Measurements from ENCODE around the gene WT1.
A peak's percentile ranks its signal among the peaks of the same experiment; 100 is the strongest.
"Not testable (repeated sequence)": the region's sequence is repeated elsewhere in the genome, so short reads cannot be mapped to it uniquely, and the experiment has no call there.

The WT1 gene

DNA sequence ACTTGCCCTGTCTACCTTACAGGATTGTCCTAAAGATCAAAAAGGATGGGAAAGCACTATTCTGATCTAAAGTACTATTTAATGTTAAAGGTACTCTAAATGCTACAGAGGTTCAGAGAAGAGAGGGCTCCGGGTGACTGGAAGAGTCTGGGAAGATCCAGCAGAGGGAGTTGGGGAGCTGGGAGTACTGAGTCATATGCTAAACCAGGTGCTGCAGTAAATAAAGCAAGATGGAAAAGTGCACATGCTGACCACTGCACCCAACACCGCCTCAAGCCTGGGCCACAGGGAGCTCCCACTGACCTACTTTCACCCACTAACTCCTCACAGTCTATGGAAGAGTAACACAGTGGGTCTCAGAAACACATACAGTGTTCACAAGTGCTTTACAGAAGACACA lies 49.3 kb downstream of the WT1 start:
- DNase-seq, result no peak

DNA sequence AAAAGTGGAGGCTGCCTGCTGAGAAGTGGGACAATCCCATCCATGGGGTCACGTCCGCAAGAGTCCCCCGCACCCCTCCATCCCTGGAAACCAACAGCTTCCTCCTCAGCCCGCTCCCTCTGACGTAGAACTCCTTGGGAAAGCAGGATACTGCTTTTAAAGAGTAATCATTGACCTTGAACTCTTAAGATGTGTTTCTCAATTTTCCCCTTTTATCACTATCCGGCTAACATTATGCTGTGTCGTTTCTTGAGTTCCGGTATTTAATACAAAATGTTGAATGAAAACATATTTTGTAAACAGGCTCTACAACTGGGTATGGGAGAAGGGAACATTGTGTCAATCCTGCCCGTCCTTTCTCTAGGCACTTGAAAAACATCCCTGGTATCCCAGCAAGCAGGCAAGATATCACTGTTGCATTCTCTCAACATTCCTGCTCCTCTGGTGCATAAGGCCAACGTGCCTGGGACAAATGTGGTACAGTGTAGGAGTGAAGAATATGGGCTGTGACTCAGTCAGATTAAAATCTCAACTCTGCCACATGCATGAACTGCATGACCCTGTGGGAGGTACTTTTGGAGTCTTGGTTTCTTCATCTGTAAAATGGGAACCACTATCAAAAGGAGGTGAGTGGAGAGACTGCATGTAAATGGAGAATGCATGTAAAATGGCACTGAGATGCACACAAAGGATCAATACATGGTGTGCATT lies 52.8 kb downstream of the WT1 start:
- DNase-seq, result no peak

DNA sequence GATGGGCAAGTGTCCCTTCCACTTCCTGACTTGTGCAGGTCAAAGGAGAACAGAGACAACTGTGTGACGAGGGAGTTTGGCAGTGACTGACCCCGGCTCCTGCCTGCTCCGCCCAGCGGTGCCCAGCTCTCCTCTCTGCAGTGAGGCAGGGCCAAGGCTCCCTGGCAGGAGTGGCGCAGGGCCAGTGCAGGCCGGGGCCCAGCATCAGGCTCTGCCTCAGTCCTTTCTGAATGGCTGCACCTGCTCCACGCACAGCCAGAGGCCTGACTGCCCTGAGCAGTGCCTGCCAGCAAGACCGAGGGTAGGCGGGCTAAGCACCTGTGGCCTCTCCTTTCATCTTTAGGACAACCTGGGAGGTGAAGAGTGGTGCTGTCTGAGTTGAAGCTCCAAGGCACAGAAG lies 54.2 kb downstream of the WT1 start:
- no peak for DNase-seq

DNA sequence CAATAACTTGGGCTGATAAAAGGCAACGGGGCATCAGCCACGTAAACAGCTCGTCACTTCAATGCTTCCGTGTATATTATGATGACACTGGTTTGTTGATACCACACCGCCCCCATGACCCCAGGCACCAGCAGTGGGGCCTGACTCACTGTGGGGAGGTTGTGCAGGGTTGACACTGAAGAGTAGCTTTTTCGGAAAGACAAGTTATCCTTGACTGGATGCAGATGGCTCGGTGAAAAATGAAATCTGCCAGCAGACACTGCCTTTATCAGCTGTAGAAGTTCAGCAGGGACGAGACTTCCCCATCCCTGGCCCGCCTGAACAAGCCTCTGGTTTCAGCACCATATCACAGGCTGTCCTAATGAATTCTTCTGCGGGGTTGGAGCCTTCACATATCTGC lies 55.6 kb downstream of the WT1 start:
- DNase-seq, result no peak

DNA sequence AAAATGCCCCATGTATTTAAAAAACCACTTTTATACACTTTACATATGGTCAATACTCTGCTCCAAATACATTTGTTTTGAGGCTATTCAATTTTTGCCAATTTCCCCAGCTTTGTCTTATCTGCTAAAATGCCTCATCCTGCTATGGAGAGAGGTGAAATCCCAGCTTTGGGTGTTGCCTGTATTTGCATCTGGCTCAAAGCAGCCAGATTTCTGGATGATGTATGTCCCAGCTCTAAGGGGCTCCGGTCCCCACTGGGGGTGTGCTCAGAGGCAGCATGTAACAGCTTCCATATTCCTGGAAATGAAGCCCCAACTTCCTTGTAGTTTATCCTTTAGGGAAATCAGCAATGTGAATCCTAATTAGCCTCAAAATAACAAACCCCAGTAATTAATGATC lies 59.5 kb downstream of the WT1 start:
- DNase-seq, result no peak

DNA sequence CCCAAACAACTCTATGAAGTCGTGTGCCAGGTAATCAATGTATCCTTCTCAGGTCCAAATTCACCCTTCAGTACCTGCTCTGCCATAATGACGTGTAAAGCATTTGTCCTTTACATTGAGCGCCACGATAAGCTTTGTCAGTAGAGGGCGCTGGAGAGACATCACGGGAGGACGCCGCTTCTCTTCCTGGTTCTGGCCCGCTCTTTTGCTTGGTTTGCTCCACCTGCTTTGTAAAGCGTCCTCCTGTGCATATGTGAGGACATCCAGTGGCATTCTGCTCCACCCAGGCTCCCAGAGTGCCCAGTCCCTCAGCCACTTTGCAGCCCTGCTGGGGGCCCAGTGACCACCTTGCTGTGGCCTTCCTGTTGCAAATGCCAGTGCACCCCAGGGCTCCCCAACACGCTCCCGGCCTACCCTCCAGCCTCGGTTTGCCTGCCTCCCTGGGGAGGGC lies 61.1 kb downstream of the WT1 start:
- DNase-seq, result peak; percentile 12

DNA sequence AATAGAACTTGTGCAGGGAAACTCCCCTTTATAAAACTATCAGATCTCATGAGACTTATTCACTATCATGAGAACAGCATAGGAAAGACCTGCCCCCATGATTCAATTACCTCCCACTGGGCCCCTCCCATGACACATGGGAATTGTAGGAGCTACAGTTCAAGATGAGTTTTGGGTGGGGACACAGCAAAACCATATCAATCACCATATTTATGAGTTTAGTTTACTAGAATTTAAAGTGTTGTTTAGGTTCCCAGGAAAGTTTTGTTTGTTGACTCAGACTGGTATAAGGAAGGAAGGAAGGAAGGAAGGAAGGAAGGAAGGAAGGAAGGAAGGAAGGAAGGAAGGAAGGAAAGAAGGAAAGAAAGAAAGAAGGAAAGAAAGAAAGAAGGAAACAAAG lies 65.4 kb downstream of the WT1 start:
- DNase-seq, result not testable (repeated sequence)

DNA sequence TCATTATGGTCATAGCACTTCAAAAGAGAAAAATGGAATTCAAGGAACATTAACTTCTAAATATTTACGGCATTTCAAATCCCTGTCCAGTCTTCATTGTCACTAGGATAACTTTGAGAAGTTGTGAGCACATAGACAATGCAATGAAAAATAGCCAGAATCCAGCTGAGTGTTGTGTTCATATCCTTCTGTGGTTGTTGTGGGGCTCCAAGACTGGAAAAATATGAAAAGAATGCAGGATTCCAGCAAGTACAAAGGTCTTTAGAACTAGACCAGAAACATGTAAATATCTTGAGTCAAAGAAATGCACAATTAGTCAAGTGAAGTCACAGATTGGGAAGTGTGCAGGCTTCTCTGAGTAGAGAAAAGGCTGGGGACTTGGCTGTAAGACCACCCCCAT lies 68.7 kb downstream of the WT1 start:
- no peak for DNase-seq

DNA sequence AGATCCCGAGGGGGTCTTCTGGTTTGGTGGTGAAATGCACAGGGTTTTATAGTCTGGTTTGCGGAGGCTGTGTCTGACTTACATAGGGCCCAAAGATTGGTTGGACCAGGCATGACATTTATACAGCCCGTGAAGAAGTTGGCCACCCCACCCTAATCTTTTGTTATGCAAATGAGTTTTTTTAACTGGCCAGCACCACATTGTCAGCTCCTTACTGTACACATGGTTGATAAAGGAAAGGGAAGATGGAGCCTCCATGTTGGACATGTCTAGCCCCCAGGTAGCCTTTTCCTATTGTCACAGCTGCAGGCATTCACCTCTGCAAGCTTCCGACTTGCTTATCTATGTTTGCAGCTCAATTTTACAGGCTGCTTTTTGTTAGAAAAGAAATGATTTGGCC lies 70.1 kb downstream of the WT1 start:
- DNase-seq, result no peak

DNA sequence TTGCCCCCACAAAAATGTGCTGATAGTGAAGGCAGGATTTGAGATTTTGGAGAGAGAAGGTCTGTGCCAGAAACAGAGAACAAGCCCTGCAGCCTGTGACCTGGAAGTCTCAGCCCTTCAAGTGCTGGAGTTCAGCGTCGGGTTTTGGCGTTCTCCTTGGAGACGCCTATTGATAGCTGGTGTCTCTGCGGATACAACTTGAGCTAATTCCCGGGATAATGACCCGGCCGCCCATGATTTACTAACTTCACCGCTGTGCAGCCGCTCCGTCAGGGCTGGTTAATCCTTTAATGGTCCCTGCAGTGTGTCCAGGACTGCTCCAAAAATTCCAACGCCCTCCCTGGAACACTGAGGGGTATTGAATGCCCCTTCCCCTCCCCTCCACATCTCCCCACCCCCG lies 76.6 kb downstream of the WT1 start:
- no peak for DNase-seq

DNA sequence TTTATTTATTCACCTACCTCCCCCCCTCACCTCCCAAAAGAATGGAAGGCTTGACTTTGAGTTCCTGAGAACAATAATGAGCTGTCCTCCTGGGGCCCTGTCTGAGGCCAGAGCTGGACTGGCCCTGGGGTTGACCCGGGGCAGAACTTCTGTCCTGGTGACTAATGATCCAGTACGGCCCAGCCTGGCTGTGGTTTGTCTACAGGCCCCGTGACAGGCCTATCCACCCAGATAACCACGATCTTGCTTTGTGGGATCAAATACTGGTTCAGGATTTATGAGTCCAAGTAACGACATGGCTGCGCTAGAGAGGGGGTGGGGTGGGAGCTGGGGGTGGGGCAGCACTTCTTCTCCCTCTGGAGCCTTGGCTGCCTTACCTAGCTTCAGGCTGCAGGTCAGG lies 81.5 kb downstream of the WT1 start:
- DNase-seq, result no peak

DNA sequence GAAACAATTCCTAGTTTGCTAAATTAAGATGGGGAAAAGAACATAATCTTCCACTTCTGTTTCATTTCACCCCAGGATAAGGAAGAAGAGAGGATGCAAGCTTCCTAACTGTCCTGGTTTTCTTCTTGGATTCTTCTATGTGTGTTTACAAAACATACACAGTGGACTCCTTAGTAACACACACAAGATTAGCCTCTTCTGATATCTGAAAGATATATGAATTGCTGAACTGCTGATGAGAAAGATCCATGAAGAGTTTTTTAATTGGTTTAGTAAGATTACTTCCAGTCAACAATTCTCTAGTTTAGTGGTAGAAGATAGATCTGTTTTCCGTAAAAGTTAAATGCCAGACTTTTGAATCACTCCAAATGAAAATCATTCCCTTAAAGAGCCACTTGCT lies 86.8 kb downstream of the WT1 start:
- no peak for DNase-seq

DNA sequence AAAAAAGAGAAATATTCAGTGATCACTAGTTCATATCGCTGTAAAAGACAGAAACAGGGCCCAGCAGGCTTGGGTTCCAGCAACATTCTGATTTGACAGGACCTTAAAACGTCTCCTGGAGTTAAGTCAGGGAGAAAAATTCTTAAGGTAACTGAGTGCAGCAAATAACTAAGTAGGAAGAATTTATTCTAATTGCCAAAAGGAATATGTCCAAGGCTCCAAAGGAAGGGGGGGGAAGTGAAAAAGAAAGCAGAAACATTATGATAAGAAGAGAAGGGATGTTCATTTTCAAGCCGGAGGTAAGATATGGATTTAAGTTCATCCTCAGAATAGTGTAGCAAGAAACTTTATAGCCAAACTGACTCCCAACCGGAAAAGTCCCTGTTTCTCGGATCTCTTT lies 90.4 kb downstream of the WT1 start:
- DNase-seq, result no peak

DNA sequence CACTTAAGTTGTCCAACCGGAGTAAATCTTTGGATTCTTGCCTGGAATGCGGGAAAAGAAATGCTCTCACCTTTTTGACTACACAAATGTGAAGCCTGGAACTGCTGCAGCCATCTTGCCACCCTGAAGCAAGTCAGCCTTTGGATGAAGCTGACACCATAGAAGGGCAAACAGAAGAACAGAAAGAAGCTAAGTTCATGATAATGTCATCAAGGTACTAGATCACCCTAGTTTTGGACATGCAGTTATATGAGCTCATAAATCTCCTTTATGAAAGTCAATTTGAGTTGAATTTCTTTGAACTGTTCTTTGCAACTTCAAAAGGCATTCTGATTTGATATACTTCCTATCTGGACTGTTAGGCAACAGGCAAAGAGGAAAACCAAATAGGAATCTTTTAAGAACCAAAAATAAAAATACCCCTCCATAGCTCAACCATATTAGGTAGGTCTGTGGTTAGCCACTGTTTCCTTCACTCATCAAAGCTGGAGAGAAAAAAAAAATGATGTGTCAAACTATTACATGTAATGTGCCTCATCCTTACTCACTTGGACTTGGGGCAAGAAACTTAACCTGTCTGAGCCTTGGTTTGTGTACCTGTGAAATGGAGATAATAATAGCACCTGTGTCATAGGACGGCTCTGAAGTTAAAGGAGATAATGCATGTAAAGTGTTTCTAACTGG lies 91.9 kb downstream of the WT1 start:
- DNase-seq, result no peak

DNA sequence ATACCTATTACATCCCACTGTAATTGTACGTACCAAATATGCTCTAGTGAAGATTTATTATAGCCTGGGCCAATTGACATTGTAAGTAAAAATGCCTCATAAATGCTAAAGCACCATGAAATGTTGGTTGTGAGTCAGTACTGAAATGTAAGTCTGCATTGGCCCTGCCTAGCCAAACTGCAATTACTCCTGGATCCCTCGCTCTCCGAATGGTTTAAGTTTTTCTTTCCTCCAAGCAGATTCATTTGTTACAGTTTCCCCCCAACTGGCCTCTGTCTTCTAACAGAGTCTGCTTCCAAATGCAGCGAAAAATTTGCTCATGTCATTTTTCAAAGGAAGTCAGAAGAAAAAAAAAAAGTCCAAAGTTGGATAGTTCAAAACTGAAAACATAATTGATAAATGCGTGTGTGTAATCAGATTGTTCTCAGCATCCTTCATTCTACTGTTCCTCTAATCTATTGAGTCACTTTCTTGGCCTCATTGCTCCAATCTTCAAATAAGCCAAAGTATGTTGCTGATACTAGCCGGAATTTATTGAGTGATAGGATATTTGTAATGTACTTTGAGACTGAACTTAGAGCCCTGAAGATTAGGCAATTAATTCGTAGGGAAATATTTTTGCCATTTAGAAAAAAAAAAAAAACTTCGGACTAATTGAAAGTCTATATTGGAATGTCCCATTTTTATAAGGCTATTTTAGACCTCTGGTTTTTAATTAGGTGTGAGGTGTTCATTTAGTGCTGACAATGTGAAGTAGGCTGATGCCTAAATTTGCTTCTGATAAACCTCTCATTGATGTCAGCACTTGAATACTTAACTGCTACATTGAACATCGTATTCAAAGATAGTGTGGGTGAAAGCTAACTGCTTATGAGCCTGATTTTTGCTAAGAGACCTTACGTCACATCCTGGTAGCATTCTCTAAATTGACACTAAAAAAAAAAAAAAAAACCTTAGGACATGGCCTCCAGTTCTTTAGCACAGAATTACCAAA lies 93.4 kb downstream of the WT1 start:
- no peak for DNase-seq

DNA sequence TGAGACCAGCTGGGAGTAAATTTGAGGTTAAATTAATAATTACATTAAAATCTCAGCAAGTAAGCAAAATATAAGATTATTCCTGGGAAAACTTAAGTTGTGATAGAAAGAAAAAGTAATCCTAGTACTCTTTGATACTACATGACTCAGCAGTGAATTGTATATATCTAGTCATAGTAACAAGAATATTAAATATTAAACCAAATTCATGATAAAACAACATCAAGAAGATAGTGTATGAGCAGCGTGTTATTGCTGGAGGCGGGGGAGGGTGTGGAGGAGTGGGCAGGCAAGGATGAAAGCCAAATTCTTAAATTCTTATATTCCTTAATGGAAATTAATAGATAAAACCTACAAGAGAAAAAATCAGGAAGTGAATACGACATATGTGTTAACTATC lies 95.2 kb downstream of the WT1 start:
- no peak for DNase-seq

All from CD4-positive, alpha-beta T cell treated with Interleukin-21 for 1 hour (primary cell).